K562 (cell line): ENCODE data around the gene ARHGAP26. TPM values are rescaled to one million over a fixed set of nuclear protein-coding genes. Genes with fewer than 3 reads are reported as not detected.

Experiments used
- CTCF ChIP-seq, 3 experiments: IDR thresholded peaks in 2 of 3; conservative IDR thresholded peaks in 1 of 3; 2 replicates each; pipeline ENCODE4 v1.5.1; 2011 to 2012; ENCODE audit warnings: low read length in 3 of 3, mild to moderate bottlenecking in 3 of 3, control low read depth in 2 of 3, improper control_type of control experiment in 1 of 3, inconsistent platforms in 1 of 3, low read depth in 1 of 3, mixed read lengths in 1 of 3, moderate library complexity in 1 of 3; ENCODE audit not compliant: insufficient read depth in 2 of 3
- FOSL1 ChIP-seq: fragments of 200-800 bp; sonication (Bioruptor generic); conservative IDR thresholded peaks from 2 replicates; pipeline ENCODE4 v1.6.1; 2016; ENCODE audit warnings: missing genetic modification characterization, missing compliant biosample characterization
- FOXJ2 ChIP-seq: fragments of 200-800 bp; sonication (Bioruptor generic); IDR thresholded peaks from 2 replicates; pipeline ENCODE4 v1.6.1; 2016; ENCODE audit warnings: missing genetic modification characterization, missing compliant biosample characterization
- JUND ChIP-seq, 2 experiments: IDR thresholded peaks; 2 replicates in 1 of 2; 3 replicates in 1 of 2; pipeline ENCODE4 v1.6.1; 2011; ENCODE audit warnings: borderline replicate concordance in 2 of 2, low read depth in 2 of 2, low read length in 2 of 2, improper control_type of control experiment in 1 of 2, missing biosample characterization in 1 of 2, missing genetic modification characterization in 1 of 2, missing genetic modification reagents in 1 of 2
- NR2C1 ChIP-seq, 2 experiments: fragments of 450-650 bp; IDR thresholded peaks; 2 replicates each; pipeline ENCODE4 v1.6.1; 2017; ENCODE audit warnings: mild to moderate bottlenecking in 2 of 2, antibody characterized with exemption in 1 of 2, inconsistent platforms in 1 of 2, missing compliant biosample characterization in 1 of 2, missing genetic modification characterization in 1 of 2
- NR2F6 ChIP-seq: fragments of 450-650 bp; formaldehyde crosslinking; IDR thresholded peaks from 2 replicates; pipeline ENCODE4 v1.4.0; 2020; ENCODE audit warnings: mild to moderate bottlenecking
- POLR2B ChIP-seq: fragments of 450-650 bp; IDR thresholded peaks from 2 replicates; pipeline ENCODE4 v1.6.1; 2018; ENCODE audit warnings: low read depth; ENCODE audit not compliant: partially characterized antibody
- REST ChIP-seq, 2 experiments: fragments of 450-650 bp; formaldehyde crosslinking in 1 of 2; IDR thresholded peaks; 2 replicates each; pipeline versions ENCODE4 v1.4.0 to v1.6.1; 2014 to 2020; ENCODE audit warnings: mild to moderate bottlenecking in 2 of 2, borderline replicate concordance in 1 of 2, low read depth in 1 of 2
- TRIM28 ChIP-seq: fragments of 450-650 bp; IDR thresholded peaks from 2 replicates; pipeline ENCODE4 v1.6.1; 2017
- ZNF518B ChIP-seq: fragments of 250-450 bp; sonication (Bioruptor Pico); IDR thresholded peaks from 2 replicates; pipeline ENCODE4 v1.5.0; 2021; ENCODE audit warnings: mild to moderate bottlenecking, moderate library complexity
- polyA plus RNA-seq, 8 experiments: library from polyadenylated mRNA; depleted of rRNA in 4 of 8; stranded (reverse) in 5 of 8; unstranded in 3 of 8; fragments of >200 nt; fragmentation: Nextera tagmentation in 2 of 8; fragmentation: Illumina TruSeq in 1 of 8; extraction: Ambion mirVana in 2 of 8; extraction: Trizol in 1 of 8; gene quantifications; 2 replicates each; pipeline versions ENCODE4 v1.2.1 to v1.2.3, GENCODE V29; 2011 to 2014; ENCODE audit warnings: inconsistent platforms in 1 of 8, missing spikeins in 1 of 8
- total RNA-seq, 7 experiments: library from RNA; depleted of rRNA in 6 of 7; stranded (reverse); fragments of >200 nt in 6 of 7; fragmentation: Illumina TruSeq in 2 of 7; extraction: Trizol in 2 of 7; gene quantifications; 2 replicates each; pipeline versions ENCODE4 v1.2.1 to v1.2.3, GENCODE V29; 2011 to 2021; ENCODE audit warnings: low replicate concordance in 1 of 7

Gene ARHGAP26
- total and polyA plus RNA-seq, 9 of the 15 experiments (the other 6 are each of a cell fraction or from before 2014, with no cell fraction given) = 0.13 to 1.1 (median 0.55) TPM

- TF ChIP-seq JUND (IDR thresholded peaks at IDR 0.05; ENCODE audit: borderline replicate concordance, low read depth, low read length) = 0 out of 2 replicates have a peak, but pooled peaks have one; percentile 6
- no peak; the same call in 2 of the 3 replicates for TF ChIP-seq JUND (tag; IDR thresholded peaks at IDR 0.05; ENCODE audit: borderline replicate concordance, low read depth, low read length)
- no peak for TF ChIP-seq ZNF518B (CRISPR knock-in tag)
- TF ChIP-seq POLR2B = no peak
- TF ChIP-seq FOSL1 (tag) = peak; percentile 30; the same call in 1 of the 2 replicates
- TF ChIP-seq NR2C1 (IDR thresholded peaks at IDR 0.05) = no peak
- TF ChIP-seq NR2C1 (tag; IDR thresholded peaks at IDR 0.05) = no peak
- no peak for TF ChIP-seq FOXJ2
- TF ChIP-seq TRIM28 = no peak
- no peak for TF ChIP-seq NR2F6 (CRISPR knock-in tag)
- peak; percentile 44 to 71 (median 69); a peak in 5 of 6 replicates for TF ChIP-seq CTCF (IDR thresholded peaks at IDR 0.05 in 2 of 3, conservative IDR thresholded peaks at IDR 0.05 in 1 of 3; ENCODE audit: insufficient read depth in 2 of 3, low read depth in 1 of 3, low read length in 3 of 3)
- TF ChIP-seq REST (IDR thresholded peaks at IDR 0.05; ENCODE audit: borderline replicate concordance) = peak; percentile 56; the same call in 1 of the 2 replicates
- no peak for TF ChIP-seq REST (CRISPR knock-in tag; IDR thresholded peaks at IDR 0.05; ENCODE audit: low read depth)
Observed at GRCh38 chr5:143016777-143017516, 246.8 kb downstream of the ARHGAP26 start (continued).
